SK-N-SH treated with all-trans-retinoic acid at 6 μM for 48 hours (cell line): ENCODE measurements around the gene FAM185A.

ENCODE experiments used
- ARNTL ChIP-seq: fragments of 450-650 bp; formaldehyde crosslinking; IDR thresholded peaks from 2 replicates; pipeline ENCODE4 v1.5.0; 2020; ENCODE audit warnings: low read depth, mild to moderate bottlenecking, moderate library complexity, borderline replicate concordance
- CREB5 ChIP-seq: fragments of 250-450 bp; sonication (Bioruptor Pico); IDR thresholded peaks from 2 replicates; pipeline ENCODE4 v1.5.1; 2020; ENCODE audit warnings: low read depth, mild to moderate bottlenecking, moderate library complexity
- GLIS3 ChIP-seq: fragments of 250-450 bp; sonication (Bioruptor Pico); IDR thresholded peaks from 2 replicates; pipeline ENCODE4 v1.5.0; 2020; ENCODE audit warnings: mild to moderate bottlenecking, moderate library complexity
- ISL1 ChIP-seq: fragments of 250-450 bp; sonication (Bioruptor Pico); IDR thresholded peaks from 2 replicates; pipeline ENCODE4 v2.1.2; 2022; ENCODE audit warnings: mild to moderate bottlenecking, moderate library complexity
- OSR1 ChIP-seq: fragments of 250-450 bp; sonication (Bioruptor Pico); IDR thresholded peaks from 2 replicates; pipeline ENCODE4 v1.8.0; 2022; ENCODE audit warnings: moderate library complexity, mild to moderate bottlenecking, inconsistent platforms
- PATZ1 ChIP-seq: fragments of 250-450 bp; sonication (Bioruptor Pico); IDR thresholded peaks from 2 replicates; pipeline ENCODE4 v1.8.0; 2020; ENCODE audit warnings: mild to moderate bottlenecking, moderate library complexity, borderline replicate concordance
- PPARA ChIP-seq: fragments of 250-450 bp; sonication (Bioruptor Pico); IDR thresholded peaks from 2 replicates; pipeline ENCODE4 v1.5.0; 2020; ENCODE audit warnings: mild to moderate bottlenecking, borderline replicate concordance
- RARB ChIP-seq: fragments of 250-450 bp; sonication (Bioruptor Pico); IDR thresholded peaks from 2 replicates; pipeline ENCODE4 v1.8.0; 2021; ENCODE audit warnings: mild to moderate bottlenecking, moderate library complexity
- TCF4 ChIP-seq: fragments of 250-450 bp; sonication (Bioruptor Pico); IDR thresholded peaks from 2 replicates; pipeline ENCODE4 v1.8.0; 2021; ENCODE audit warnings: mild to moderate bottlenecking, moderate library complexity, borderline replicate concordance
- ZC3H10 ChIP-seq: fragments of 250-450 bp; sonication (Bioruptor Pico); IDR thresholded peaks from 2 replicates; pipeline ENCODE4 v1.5.1; 2021; ENCODE audit warnings: mild to moderate bottlenecking, moderate library complexity
- ZFP3 ChIP-seq: fragments of 250-450 bp; sonication (Bioruptor Pico); IDR thresholded peaks from 2 replicates; pipeline ENCODE4 v1.5.0; 2020; ENCODE audit warnings: mild to moderate bottlenecking, moderate library complexity
- ZFP30 ChIP-seq: fragments of 450-650 bp; formaldehyde crosslinking; IDR thresholded peaks from 2 replicates; pipeline ENCODE4 v1.5.0; 2022; ENCODE audit warnings: mild to moderate bottlenecking, moderate library complexity
- ZNF565 ChIP-seq: fragments of 450-650 bp; formaldehyde crosslinking; conservative IDR thresholded peaks from 2 replicates; pipeline ENCODE4 v1.5.0; 2020; ENCODE audit warnings: low read depth, mild to moderate bottlenecking, moderate library complexity

- no peak for TF ChIP-seq RARB (CRISPR knock-in tag)
- TF ChIP-seq ZFP3 (CRISPR knock-in tag), result no peak; the same call in 1 of the 2 replicates
- no peak for TF ChIP-seq CREB5
- TF ChIP-seq GLIS3, result no peak
- TF ChIP-seq PATZ1 (CRISPR knock-in tag), result no peak
- no peak for TF ChIP-seq OSR1 (CRISPR knock-in tag)
- no peak for TF ChIP-seq ZFP30 (CRISPR knock-in tag)
- no peak for TF ChIP-seq ZNF565 (CRISPR knock-in tag)
- TF ChIP-seq TCF4 (CRISPR knock-in tag), result no peak
- no peak for TF ChIP-seq ARNTL (CRISPR knock-in tag)
- no peak for TF ChIP-seq ISL1 (CRISPR knock-in tag)
- no peak for TF ChIP-seq ZC3H10 (CRISPR knock-in tag)
- TF ChIP-seq PPARA (CRISPR knock-in tag), result no peak
Observed at GRCh38 chr7:102836977-102837376, 88.2 kb downstream of the FAM185A start.
